Ectodermal cell (in vitro differentiated cells): ENCODE measurements around the gene CLSTN2.

ENCODE experiments used
- H3K27ac ChIP-seq: 2 replicates; pipeline ENCODE4 v1.7.0; 2013; ENCODE audit warnings: mild to moderate bottlenecking, low read depth, low read length; ENCODE audit not compliant: insufficient read depth, poor library complexity, severe bottlenecking
- H3K27me3 ChIP-seq: 2 replicates; pipeline ENCODE4 v1.7.0; 2013; ENCODE audit warnings: mild to moderate bottlenecking, low read length; ENCODE audit not compliant: insufficient read depth, control insufficient read depth, poor library complexity, severe bottlenecking
- H3K36me3 ChIP-seq: one replicate; pipeline ENCODE4 v1.7.0; 2013; ENCODE audit warnings: low read length; ENCODE audit not compliant: control insufficient read depth, insufficient read depth
- H3K4me1 ChIP-seq: one replicate; pipeline ENCODE4 v1.7.0; 2013; ENCODE audit warnings: low read length; ENCODE audit not compliant: control insufficient read depth, insufficient read depth
- H3K4me3 ChIP-seq: 2 replicates; pipeline ENCODE4 v1.7.0; 2013; ENCODE audit warnings: low read depth, low read length, control low read depth; ENCODE audit not compliant: insufficient read depth
- H3K9me3 ChIP-seq: 2 replicates; pipeline ENCODE4 v1.7.0; 2013; ENCODE audit warnings: mild to moderate bottlenecking, low read length, moderate library complexity; ENCODE audit not compliant: control insufficient read depth
- WGBS, 2 experiments: methylation state at CpG; one replicate each; pipeline ENCODE4 v1.1.7; 2013; ENCODE audit warnings: missing lambda C conversion rate in 2 of 2; 5-methylcytosine and 5-hydroxymethylcytosine counted together

CLSTN2 gene

DNA sequence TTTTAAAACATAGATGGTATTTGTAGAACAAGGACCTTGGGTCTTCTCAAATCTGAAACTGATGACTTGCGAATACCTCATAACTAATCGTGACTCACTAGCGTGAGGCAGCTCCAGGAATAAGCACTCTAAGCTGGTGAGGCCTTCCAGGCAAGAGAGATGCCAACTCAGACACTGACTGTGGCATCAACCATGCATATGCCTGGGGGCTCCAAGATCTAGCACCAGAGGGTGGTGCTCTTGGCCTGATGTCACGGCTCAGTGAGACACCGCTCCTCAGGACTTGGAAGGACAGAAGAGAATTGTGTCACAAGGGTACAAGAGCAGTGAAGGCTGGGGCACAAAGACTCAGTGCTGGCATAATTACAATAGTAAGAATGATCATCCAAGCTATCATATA is 617.9 kb downstream of the CLSTN2 start:
- WGBS, 2 experiments, result 94 to 97% methylated on average over 5 of the region's 5 CpGs
- Histone ChIP-seq H3K9me3 (no peaks in the 10 kb centered on the region), H3K27ac (no peak overlapping the region), H3K36me3 (no peaks in the 10 kb centered on the region), H3K27me3 (no peaks in the 10 kb centered on the region), H3K4me1 (no peaks in the 10 kb centered on the region), H3K4me3 (no peak overlapping the region)

DNA sequence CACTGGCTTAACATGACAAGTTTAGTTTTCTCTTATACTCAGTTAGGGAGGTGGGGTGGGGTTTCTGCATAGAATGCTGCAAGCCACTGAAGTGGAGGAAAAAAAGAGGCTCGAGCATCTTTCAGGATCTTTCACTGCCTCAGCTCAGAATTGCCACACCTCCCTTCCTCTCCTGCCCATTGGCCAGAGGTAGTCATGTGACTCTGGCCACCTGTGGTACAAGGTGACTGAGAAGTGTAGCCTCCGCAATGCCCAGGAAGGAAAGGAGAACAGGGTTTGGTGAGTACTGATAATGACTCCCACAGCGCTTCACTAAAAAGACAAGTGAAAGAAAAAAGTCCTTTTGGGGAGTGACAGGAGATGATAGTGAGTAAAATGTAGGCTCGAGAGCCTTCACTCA is 618.6 kb downstream of the CLSTN2 start:
- Histone ChIP-seq H3K4me1 (no peaks in the 10 kb centered on the region), H3K27ac (no peak overlapping the region), H3K9me3 (no peaks in the 10 kb centered on the region), H3K4me3 (no peak overlapping the region), H3K27me3 (no peaks in the 10 kb centered on the region), H3K36me3 (no peaks in the 10 kb centered on the region)
- WGBS, 2 experiments, result 88 to 98% methylated on average over 4 of the region's 4 CpGs

DNA sequence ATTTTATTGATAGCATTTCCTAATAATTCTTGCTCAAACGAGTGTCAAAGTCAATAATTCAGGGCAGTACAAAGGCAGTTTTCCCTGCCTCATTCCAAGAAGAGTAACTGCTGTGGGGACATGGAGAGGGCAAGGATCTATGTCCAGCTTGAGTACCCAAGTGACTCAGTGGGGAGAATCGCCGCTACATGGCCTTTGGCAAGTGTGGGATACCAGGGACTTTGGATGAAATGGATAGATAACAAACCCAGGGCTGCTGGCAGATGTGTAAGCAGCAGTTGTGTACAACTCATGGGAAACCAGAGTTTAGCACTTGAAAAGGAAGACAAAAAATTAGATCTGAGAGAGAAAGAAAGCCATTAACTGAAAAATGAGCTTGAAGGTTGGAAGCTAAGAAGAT is 620.7 kb downstream of the CLSTN2 start:
- Histone ChIP-seq H3K9me3 (no peaks in the 10 kb centered on the region), H3K36me3 (no peaks in the 10 kb centered on the region), H3K4me3 (no peak overlapping the region), H3K27me3 (no peaks in the 10 kb centered on the region), H3K4me1 (no peaks in the 10 kb centered on the region), H3K27ac (no peak overlapping the region)
- 95 to 96% methylated on average over 3 of the region's 3 CpGs for WGBS, 2 experiments

DNA sequence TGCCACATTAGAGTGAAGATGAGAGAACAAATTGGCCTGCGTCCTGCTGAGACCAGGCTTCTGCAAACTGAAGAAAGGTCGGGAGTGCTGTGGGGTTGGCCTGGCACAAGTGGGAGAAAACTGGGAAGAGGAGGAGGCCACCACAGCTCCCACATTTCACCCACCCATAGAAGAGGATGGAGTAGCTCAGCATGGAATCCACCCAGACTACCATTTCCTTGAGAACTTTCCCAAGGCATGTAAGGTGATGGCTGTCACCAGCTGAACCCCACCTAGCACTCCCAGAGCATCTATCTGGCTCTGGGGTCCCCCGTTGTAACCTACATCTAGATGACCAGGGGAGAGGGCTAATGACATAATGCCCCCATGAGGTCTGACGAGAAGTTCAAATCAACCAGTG is 622.5 kb downstream of the CLSTN2 start:
- WGBS, 2 experiments, result 90 to 95% methylated on average over 4 of the region's 4 CpGs
- Histone ChIP-seq H3K27ac (no peak overlapping the region), H3K4me3 (no peak overlapping the region), H3K9me3 (no peaks in the 10 kb centered on the region), H3K4me1 (no peaks in the 10 kb centered on the region), H3K36me3 (no peaks in the 10 kb centered on the region), H3K27me3 (no peaks in the 10 kb centered on the region)

DNA sequence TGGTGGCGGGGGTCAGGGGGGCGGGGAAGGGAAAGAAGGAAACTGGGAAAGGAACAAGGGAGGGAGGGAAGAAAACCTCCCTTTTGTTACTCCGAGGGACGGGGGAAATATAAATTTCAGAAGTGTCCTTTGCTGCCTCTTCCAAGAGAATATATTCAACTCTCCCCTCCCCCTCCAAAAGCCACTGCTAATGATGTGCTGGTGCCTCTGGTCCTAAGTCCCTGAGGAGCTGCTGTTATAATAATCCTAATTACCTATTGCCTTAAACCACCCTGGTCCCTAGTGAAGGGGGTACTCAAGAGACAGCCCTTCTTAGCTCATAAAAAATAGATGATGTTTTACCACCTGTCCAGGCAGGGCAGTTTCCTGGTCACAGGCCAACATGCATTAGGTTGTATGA is 624.6 kb downstream of the CLSTN2 start:
- Histone ChIP-seq H3K4me1 (no peaks in the 10 kb centered on the region), H3K36me3 (no peaks in the 10 kb centered on the region)

DNA sequence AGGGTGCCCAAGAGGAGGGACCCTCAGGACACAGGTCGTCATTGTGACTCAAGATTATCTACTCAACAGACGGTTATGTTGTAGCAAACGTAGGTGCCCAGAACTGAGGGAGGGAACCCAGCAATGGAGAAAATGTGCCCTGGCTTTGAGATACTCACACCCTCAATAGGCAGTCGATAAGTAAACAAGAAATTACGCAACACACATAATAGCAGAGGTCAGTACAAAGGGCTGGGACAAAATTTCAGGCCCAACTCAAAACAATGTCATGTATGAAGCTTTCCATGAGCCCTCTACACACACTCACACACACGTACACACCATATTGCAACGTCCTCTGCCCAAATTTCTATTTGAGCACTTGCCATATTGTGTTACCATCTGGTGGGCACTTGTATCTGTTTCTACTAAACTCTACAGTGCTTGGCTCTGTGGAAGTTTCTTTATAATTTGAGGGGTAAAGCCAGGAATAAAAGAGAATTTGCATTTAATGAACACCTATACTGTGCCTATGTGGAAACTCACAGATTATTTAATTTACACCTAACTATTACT is 628.3 kb downstream of the CLSTN2 start:
- H3K27me3 ChIP-seq, result no peaks in the 10 kb centered on the region
- H3K36me3 ChIP-seq, result no peaks in the 10 kb centered on the region
- 90 to 91% methylated on average over 7 of the region's 7 CpGs for WGBS, 2 experiments
- no peaks in the 10 kb centered on the region for H3K4me1 ChIP-seq
- H3K9me3 ChIP-seq, result no peaks in the 10 kb centered on the region
- H3K27ac ChIP-seq, result no peak overlapping the region
- no peak overlapping the region for H3K4me3 ChIP-seq

More for the DNA sequence above, 624.6 kb downstream of the CLSTN2 start:
- H3K4me3 ChIP-seq, result no peak overlapping the region
- H3K9me3 ChIP-seq, result no peaks in the 10 kb centered on the region
- H3K27me3 ChIP-seq, result no peaks in the 10 kb centered on the region
- no peak overlapping the region for H3K27ac ChIP-seq
- 88 to 97% methylated on average over 4 of the region's 4 CpGs for WGBS, 2 experiments

DNA sequence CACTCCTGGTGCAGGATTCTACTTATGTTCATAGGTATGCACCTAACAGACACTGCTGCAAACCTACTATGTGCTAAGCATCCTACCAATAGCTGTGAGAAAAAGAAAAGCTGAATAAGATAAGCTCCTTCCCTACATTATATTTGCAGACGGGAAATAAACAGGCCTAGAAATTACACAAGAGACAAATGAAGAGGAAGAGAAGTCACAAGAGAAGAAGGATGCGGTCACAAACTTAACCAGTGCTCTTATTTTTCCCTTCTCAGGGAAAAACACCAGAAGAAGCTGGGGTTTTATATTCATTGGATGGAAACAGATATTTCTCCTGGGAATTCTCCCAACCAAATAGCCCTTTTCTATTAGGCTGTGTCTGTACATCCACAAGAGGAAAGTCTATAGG is 633.1 kb downstream of the CLSTN2 start:
- H3K27ac ChIP-seq, result no peak overlapping the region

DNA sequence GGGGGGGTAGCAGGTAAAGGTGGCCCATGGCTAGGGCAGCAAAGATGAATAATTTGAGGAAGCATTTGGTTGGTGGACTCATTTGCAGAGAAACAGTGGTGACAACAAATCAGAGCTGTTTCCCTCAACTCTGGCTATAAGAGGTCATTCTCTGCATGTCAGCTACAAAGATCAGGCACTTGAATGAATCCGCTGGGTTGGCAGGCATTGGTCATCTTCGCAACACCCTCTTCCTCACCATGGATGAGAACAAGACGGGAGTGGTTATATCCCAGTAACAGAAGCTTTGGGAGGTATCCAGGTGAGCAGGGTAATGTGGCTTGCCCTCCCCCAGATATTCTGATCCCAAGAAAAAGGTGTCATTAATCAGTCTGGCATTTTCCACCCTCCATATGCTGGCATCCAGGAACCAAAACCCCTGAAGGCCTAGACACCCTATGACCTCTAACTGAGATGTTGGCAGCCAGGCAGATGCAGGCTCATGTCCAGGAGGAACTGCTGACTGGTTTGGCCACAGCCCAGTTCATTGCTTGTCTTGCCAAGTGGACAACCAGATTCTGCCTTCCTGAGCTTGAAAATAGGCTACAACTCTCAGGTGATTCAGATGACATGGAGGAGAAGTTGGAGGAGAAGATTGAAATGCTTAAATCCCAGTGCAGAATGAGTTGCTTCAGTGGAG is 634.0 kb downstream of the CLSTN2 start:
- 77 to 81% methylated on average over 3 of the region's 3 CpGs for WGBS, 2 experiments
- Histone ChIP-seq H3K27ac (no peak overlapping the region), H3K9me3 (no peaks in the 10 kb centered on the region), H3K36me3 (no peaks in the 10 kb centered on the region), H3K27me3 (no peaks in the 10 kb centered on the region), H3K4me3 (no peak overlapping the region), H3K4me1 (no peaks in the 10 kb centered on the region)

More for the DNA sequence above, 633.1 kb downstream of the CLSTN2 start:
- no peaks in the 10 kb centered on the region for H3K4me1 ChIP-seq
- WGBS, 2 experiments, result 90 to 100% methylated on average over 2 of the region's 2 CpGs
- no peaks in the 10 kb centered on the region for H3K27me3 ChIP-seq
- H3K36me3 ChIP-seq, result no peaks in the 10 kb centered on the region
- H3K9me3 ChIP-seq, result no peaks in the 10 kb centered on the region
- no peak overlapping the region for H3K4me3 ChIP-seq

DNA sequence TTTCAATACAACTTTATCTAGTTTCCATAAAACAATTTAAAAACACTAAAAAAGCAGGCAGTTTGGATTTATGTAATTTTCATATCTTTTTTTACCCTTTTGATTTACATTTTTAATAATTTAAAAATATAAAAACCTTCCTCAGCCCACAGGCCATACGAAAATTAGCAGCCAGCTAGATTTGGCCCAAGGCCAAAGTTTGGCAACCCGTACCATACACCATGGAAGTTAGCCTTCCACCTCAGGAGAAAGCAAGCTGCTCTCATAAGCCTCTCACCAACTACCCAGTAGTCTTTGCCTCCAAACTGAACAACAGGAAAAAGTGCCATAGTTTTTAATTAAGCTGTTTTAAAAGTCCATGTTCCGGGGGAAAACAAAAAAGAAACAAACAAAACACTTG is 635.6 kb downstream of the CLSTN2 start:
- Histone ChIP-seq H3K27ac (no peak overlapping the region), H3K36me3 (no peaks in the 10 kb centered on the region), H3K4me3 (no peak overlapping the region), H3K9me3 (no peaks in the 10 kb centered on the region), H3K27me3 (no peaks in the 10 kb centered on the region), H3K4me1 (no peaks in the 10 kb centered on the region)
- 89 to 94% methylated on average over 3 of the region's 3 CpGs for WGBS, 2 experiments

DNA sequence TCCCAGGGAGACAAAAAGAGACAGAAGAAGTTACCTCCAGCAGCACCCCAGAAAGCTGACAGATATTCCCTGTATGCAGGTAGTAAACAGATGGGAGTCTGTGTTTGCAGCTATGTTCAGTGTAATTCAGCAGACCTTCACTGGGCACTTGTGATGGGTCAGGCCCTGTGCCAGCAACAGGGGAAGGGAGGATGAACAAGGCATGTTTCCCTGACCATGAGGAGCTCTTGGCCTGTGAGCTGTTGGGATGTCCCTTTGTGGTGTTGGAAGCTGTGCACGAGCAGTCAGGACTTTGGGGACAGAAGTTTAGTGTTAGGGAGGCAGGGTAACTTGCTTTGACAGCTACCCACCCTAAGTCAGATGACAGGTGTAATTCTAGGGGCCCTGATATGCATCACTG is 636.9 kb downstream of the CLSTN2 start:
- WGBS, 2 experiments, result 88 to 98% methylated on average over 1 of the region's 1 CpG
- Histone ChIP-seq H3K4me3 (no peak overlapping the region), H3K36me3 (no peaks in the 10 kb centered on the region), H3K27ac (no peak overlapping the region), H3K9me3 (no peaks in the 10 kb centered on the region), H3K4me1 (no peaks in the 10 kb centered on the region), H3K27me3 (no peaks in the 10 kb centered on the region)
